Jurkat, Clone E6-1 (cell line): ENCODE data around the gene SNAI1.
A peak's percentile ranks its signal among the peaks of the same experiment; 100 is the strongest.
"Not testable (repeated sequence)": the region's sequence is repeated elsewhere in the genome, so short reads cannot be mapped to it uniquely, and the experiment has no call there.

Experiments
- DNase-seq: peaks from one replicate; pipeline ENCODE4 v3.0.0-alpha.2; 2011; ENCODE audit warnings: low read depth, low spot score
- H3K4me3 ChIP-seq: 2 replicates; pipeline ENCODE4 v1.5.1; 2011; ENCODE audit warnings: mild to moderate bottlenecking, low read length, control low read depth, moderate library complexity

Gene SNAI1

DNA sequence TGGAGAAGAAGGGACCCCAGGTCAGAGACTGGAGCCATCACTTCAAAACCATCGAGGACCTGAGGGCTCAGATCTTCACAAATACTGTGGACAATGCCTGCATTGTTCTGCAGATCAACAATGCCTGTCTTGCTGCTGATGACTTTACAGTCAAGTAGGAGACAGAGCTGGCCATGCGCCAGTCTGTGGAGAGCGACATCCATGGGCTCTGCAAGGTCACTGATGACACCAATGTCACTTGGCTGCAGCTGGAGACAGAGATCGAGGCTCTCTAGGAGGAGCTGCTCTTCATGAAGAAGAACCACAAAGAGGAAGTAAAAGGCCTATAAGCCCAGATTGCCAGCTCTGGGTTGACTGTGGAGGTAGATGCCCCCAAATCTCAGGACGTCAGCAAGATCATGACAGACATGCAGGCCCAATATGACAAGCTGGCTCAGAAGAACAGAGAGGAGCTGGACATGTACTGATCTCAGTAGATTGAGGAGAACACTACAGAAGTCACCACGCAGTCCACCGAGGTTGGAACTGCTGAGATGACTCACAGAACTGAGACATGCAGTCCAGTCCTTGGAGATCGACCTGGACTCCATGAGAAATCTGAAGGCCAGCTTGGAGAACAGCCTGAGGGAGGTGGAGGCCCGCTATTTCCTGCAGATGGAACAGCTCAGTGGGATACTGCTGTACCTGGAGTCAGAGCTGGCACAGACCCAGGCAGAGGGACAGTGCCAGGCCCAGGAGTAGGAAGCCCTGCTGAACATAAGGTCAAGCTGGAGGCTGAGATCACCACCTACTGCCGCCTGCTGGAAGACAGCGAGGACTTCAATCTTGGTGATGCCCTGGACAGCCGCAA, 25.5 kb upstream of the SNAI1 start:
- DNase-seq, H3K4me3 ChIP-seq: not testable (repeated sequence)

- no peak overlapping the region for H3K4me3 ChIP-seq
- DNase-seq = no peak
These were observed 21.4 kb upstream of the SNAI1 start for GRCh38 chr20:49961413-49961812.

GRCh38 chr20:49964964-49965780, 17.6 kb upstream of the SNAI1 start:
- DNase-seq = no peak
- no peak overlapping the region for H3K4me3 ChIP-seq

- no peak for DNase-seq
These were observed 16.9 kb upstream of the SNAI1 start for GRCh38 chr20:49965781-49966305.

DNA sequence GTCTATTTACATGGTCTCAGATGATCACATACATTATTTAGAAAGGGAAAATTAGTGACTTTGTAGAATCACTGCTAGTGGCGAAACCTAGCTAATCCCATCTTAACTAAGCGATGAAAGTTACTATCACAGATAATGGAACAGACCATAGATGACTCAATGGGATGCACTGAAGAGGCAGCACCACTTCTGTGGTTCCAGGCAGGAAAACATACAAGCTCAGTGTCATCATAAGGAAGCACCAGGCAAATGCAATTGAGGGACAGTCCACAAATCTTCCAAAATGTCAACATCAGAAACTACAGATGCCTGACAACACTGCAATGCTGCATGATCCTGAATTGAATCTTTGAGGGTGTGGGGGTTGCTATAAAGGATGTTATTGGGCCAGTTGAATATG, 15.9 kb upstream of the SNAI1 start:
- no peak overlapping the region for H3K4me3 ChIP-seq
- DNase-seq = no peak

More at GRCh38 chr20:49965781-49966305, 16.9 kb upstream of the SNAI1 start:
- no peak overlapping the region for H3K4me3 ChIP-seq

- no peak for DNase-seq
These were observed 13.5 kb upstream of the SNAI1 start for GRCh38 chr20:49969234-49969633.

DNA sequence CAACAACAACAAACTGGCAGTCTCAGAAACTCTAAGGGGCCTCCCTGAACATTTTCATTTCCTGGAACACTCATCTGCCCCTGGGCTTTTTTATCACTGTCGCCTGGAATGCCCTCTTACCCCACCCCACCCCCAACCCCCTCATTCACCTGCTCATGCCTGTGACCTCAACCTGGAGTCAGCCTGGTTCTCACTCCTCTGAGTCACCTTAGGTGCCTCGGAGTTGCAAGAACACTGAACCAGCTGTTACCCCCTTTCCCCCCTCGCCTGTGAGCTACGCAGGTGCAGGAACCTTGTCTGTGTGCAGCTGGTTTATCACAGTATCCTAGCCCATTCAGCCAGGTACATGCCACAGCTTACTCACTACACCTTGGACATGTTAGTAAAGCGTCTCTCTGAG, 12.8 kb upstream of the SNAI1 start:
- no peak overlapping the region for H3K4me3 ChIP-seq
- no peak for DNase-seq

More at GRCh38 chr20:49969234-49969633, 13.5 kb upstream of the SNAI1 start:
- H3K4me3 ChIP-seq = no peak overlapping the region

DNA sequence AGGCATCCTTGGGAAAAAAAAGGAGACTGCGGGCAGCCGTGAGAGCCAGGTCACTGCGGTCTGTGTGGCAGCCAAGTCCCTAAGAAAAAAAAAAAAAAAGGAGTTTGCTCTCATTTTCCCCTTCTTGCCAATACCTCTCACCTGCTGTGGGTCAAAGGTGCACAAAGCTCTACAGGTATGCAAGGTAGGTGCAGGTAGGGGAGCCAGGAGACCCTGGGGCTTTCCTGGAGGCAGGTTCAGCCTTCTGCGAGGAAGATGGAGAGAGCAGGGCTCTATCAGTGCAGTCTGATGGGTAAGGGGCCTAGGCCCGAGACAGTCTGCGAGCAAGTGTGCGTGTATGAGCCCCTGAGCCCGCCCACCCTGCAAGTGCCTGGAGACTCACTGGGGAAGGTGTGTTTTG, 12.3 kb upstream of the SNAI1 start:
- DNase-seq = no peak
- no peak overlapping the region for H3K4me3 ChIP-seq

- DNase-seq = no peak
These were observed 8.8 kb upstream of the SNAI1 start for GRCh38 chr20:49973981-49974380.

DNA sequence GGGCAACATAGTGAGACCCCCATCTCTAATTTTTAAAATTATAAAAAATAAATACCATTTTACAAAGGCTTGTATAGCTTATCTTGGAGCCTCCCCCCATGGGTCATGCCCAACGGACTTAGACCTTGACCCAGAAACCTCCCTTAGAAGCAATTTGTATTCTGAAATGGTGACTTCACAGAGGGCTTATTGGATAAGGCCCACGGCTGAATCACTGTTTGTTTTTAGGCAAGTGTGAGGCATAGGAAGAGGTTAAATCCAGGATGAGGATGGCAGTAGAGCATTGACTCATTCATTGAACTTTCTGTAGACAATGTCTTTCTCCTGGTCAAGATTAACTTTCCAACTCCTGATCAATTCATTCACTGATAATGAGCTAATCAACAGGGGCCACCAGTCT, 6.2 kb upstream of the SNAI1 start:
- DNase-seq = no peak
- no peak overlapping the region for H3K4me3 ChIP-seq

More at GRCh38 chr20:49973981-49974380, 8.8 kb upstream of the SNAI1 start:
- H3K4me3 ChIP-seq = no peak overlapping the region

GRCh38 chr20:49977740-49978139, 5.0 kb upstream of the SNAI1 start:
- H3K4me3 ChIP-seq, DNase-seq: not testable (repeated sequence)

DNA sequence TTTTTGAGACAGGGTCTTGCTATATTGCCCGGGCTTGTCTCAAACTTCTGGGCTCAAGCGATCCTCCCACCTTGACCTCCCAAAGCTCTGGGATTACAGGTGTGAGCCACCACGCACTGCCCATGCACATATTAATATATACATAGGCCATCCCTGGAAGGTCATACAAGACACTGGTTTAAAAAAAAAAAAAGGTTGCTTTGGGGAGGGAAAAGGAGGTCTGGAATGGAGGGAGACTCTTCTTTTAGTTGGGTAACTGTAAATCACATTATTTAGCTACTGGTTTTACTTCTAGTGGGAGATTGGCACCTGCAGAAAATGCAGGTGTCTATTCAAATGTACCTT, 4.1 kb upstream of the SNAI1 start:
- H3K4me3 ChIP-seq = no peak overlapping the region
- DNase-seq = no peak

GRCh38 chr20:49979030-49979832, 3.5 kb upstream of the SNAI1 start:
- H3K4me3 ChIP-seq = peak overlapping the region; percentile 16
- peak; percentile 33 for DNase-seq

GRCh38 chr20:49980140-49981008, 2.4 kb upstream of the SNAI1 start:
- no peak overlapping the region for H3K4me3 ChIP-seq
- DNase-seq = no peak

GRCh38 chr20:49981218-49982071, 1.3 kb upstream of the SNAI1 start:
- no peak for DNase-seq
- no peak overlapping the region for H3K4me3 ChIP-seq

DNA sequence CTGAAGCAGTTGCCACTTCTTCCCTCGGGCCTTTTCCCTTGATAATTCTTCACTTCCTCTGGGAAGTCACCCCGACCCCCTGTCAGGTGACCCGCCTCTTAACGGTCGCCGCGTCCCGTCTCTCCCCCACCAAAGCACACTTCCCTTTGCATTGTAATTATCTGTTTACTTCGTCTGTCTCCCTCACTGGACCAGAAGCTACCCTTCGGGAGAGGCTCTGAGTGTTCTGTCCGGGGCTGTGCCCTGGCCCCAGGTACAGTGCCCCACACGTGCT, 771 bp upstream of the SNAI1 start:
- no peak for DNase-seq
- H3K4me3 ChIP-seq = no peak overlapping the region

GRCh38 chr20:49983123-49983847, 505 bp downstream of the SNAI1 start:
- no peak for DNase-seq
- H3K4me3 ChIP-seq = peak overlapping the region; percentile 42
